ENCODE measurements around the gene CNKSR1. TPM values are rescaled to one million over a fixed set of nuclear protein-coding genes. Genes with fewer than 3 reads are reported as not detected.

CNKSR1 gene
- total RNA-seq: 7.6 TPM

GRCh38 chr1:26177182-26177684, at the start of gene CNKSR1:
Gene CNKSR1 (plus strand): TSS chr1:26177491. CDS start chr1:26177548, 57 bp downstream.

GRCh38 chr1:26158908-26159742, 18.2 kb upstream of the CNKSR1 start, which contains the start of gene FAM110D:
Gene FAM110D (plus strand): TSS chr1:26159079. CDS start chr1:26161292, 2,213 bp downstream.

GRCh38 chr1:26168410-26169197, 8.7 kb upstream of the CNKSR1 start, which contains the start of gene C1orf232:
Gene C1orf232 (minus strand): TSS chr1:26168963. CDS start chr1:26168499, 464 bp downstream.

GRCh38 chr1:26169669-26170471, 7.4 kb upstream of the CNKSR1 start, which contains the start of gene ZNF593:
Gene ZNF593 (plus strand): TSS chr1:26169908. CDS start chr1:26169984, 76 bp downstream.

GRCh38 chr1:26171084-26172072, 5.9 kb upstream of the CNKSR1 start, which contains the start of gene ZNF593OS:
Gene ZNF593OS (minus strand): TSS chr1:26171832. CDS start chr1:26171661, 171 bp downstream.

GRCh38 chr1:26190373-26190987, 13.2 kb downstream of the CNKSR1 start, which contains the start of gene CATSPER4:
Gene CATSPER4 (plus strand): TSS chr1:26190602. CDS start chr1:26190628, 26 bp downstream.

GRCh38 chr1:26233903-26234643, 56.8 kb downstream of the CNKSR1 start, which contains the start of gene CEP85:
Gene CEP85 (plus strand): TSS chr1:26234200. CDS start chr1:26239784, 5,584 bp downstream.

Other genes with a start within 250 kb of the CNKSR1 start
- 22.0 TPM for gene PAFAH2, start 179.4 kb upstream of the CNKSR1 start, total RNA-seq
- 2.1 TPM for gene EXTL1, start 155.7 kb upstream of the CNKSR1 start, total RNA-seq
- 4.7 TPM for gene SLC30A2, start 131.4 kb upstream of the CNKSR1 start, total RNA-seq
- 9.4 TPM for gene TRIM63, start 109.9 kb upstream of the CNKSR1 start, total RNA-seq
- 10.5 TPM for gene PDIK1L, start 65.7 kb upstream of the CNKSR1 start, total RNA-seq
- gene FAM110D, start 18.4 kb upstream of the CNKSR1 start, total RNA-seq: 1.5 TPM
- gene C1orf232, start 8.5 kb upstream of the CNKSR1 start, total RNA-seq: not detected
- gene ZNF593, start 7.6 kb upstream of the CNKSR1 start, total RNA-seq: 25.9 TPM
- not detected for gene ZNF593OS, start 5.7 kb upstream of the CNKSR1 start, total RNA-seq
- not detected for gene CATSPER4, start 13.1 kb downstream of the CNKSR1 start, total RNA-seq
- gene CEP85, start 56.7 kb downstream of the CNKSR1 start, total RNA-seq: 17.0 TPM
- gene SH3BGRL3, start 102.6 kb downstream of the CNKSR1 start, total RNA-seq: 20.8 TPM
- 19.4 TPM for gene UBXN11, start 129.1 kb downstream of the CNKSR1 start, total RNA-seq
- gene CD52, start 140.5 kb downstream of the CNKSR1 start, total RNA-seq: 7.6 TPM
- gene CRYBG2, start 176.6 kb downstream of the CNKSR1 start, total RNA-seq: 0.29 TPM
- not detected for gene ZNF683, start 195.3 kb downstream of the CNKSR1 start, total RNA-seq
- not detected for gene LIN28A, start 233.3 kb downstream of the CNKSR1 start, total RNA-seq

Data from metanephros (tissue), 1 donor.